Gastrocnemius medialis (tissue), 4 donors: ENCODE measurements around the gene BRAT1.

ENCODE experiments used
- CTCF ChIP-seq, 5 experiments: fragments of 450-650 bp in 3 of 5; fragments of 200-600 bp in 2 of 5; sonication (generic) in 2 of 5; IDR thresholded peaks in 4 of 5; conservative IDR thresholded peaks in 1 of 5; 1 replicate in 4 of 5; 2 replicates in 1 of 5; pipeline ENCODE4 v1.5.1; 2016 to 2019; ENCODE audit warnings: antibody characterized with exemption in 5 of 5, mild to moderate bottlenecking in 3 of 5, moderate library complexity in 3 of 5
- POLR2A ChIP-seq, 2 donors: fragments of 450-650 bp; IDR thresholded peaks; one replicate each; pipeline ENCODE4 v1.6.1; 2017; ENCODE audit warnings: antibody characterized with exemption in 2 of 2, mild to moderate bottlenecking in 2 of 2, moderate library complexity in 2 of 2

GRCh38 chr7:2495418-2496299, 59.7 kb downstream of the BRAT1 start:
- TF ChIP-seq CTCF (IDR thresholded peaks at IDR 0.05 in 4 of 5, conservative IDR thresholded peaks at IDR 0.05 in 1 of 5) (no peak), POLR2A (IDR thresholded peaks at IDR 0.05) (no peak)
